Pons (tissue), 1 donor: ENCODE data around the gene SLAMF7.

Experiments used
- DNase-seq: peaks from one replicate; pipeline ENCODE4 v3.0.0-alpha.2; 2016; ENCODE audit warnings: low spot score

Gene SLAMF7

GRCh38 chr1:160745551-160745950, 6.5 kb downstream of the SLAMF7 start:
- no peak for DNase-seq

- no peak for DNase-seq
These were observed 7.9 kb downstream of the SLAMF7 start for GRCh38 chr1:160746836-160747500.

- DNase-seq, result no peak
These were observed 8.7 kb downstream of the SLAMF7 start for GRCh38 chr1:160747717-160748116.

GRCh38 chr1:160748181-160748877, 9.3 kb downstream of the SLAMF7 start:
- DNase-seq, result no peak

- no peak for DNase-seq
These were observed 9.8 kb downstream of the SLAMF7 start for GRCh38 chr1:160748878-160749269.

- no peak for DNase-seq
These were observed 11.6 kb downstream of the SLAMF7 start for GRCh38 chr1:160750608-160751007.

- no peak for DNase-seq
These were observed 13.4 kb downstream of the SLAMF7 start for GRCh38 chr1:160752406-160752805.

GRCh38 chr1:160752924-160753323, 13.9 kb downstream of the SLAMF7 start:
- no peak for DNase-seq

- DNase-seq, result no peak
These were observed 14.5 kb downstream of the SLAMF7 start for GRCh38 chr1:160753594-160753993.

- no peak for DNase-seq
These were observed 16.4 kb downstream of the SLAMF7 start for GRCh38 chr1:160755461-160755860.

GRCh38 chr1:160755911-160756848, 17.1 kb downstream of the SLAMF7 start:
- DNase-seq, result no peak

GRCh38 chr1:160756849-160757201, 17.8 kb downstream of the SLAMF7 start:
- no peak for DNase-seq

- no peak for DNase-seq
These were observed 19.5 kb downstream of the SLAMF7 start for GRCh38 chr1:160758521-160758920.

GRCh38 chr1:160759740-160760139, 20.7 kb downstream of the SLAMF7 start:
- no peak for DNase-seq

- DNase-seq, result no peak
These were observed 22.0 kb downstream of the SLAMF7 start for GRCh38 chr1:160761046-160761445.

- DNase-seq, result no peak
These were observed 22.8 kb downstream of the SLAMF7 start for GRCh38 chr1:160761886-160762285.

- DNase-seq, result no peak
These were observed 24.9 kb downstream of the SLAMF7 start for GRCh38 chr1:160763993-160764392.

GRCh38 chr1:160767395-160768294, 28.6 kb downstream of the SLAMF7 start:
- DNase-seq, result no peak

GRCh38 chr1:160768295-160768657, 29.2 kb downstream of the SLAMF7 start:
- peak; percentile 49 for DNase-seq

GRCh38 chr1:160772331-160772730, 33.3 kb downstream of the SLAMF7 start:
- DNase-seq, result no peak

- DNase-seq, result no peak
These were observed 34.0 kb downstream of the SLAMF7 start for GRCh38 chr1:160773093-160773492.
